ENCODE results near the gene HOXD9. TPM values are rescaled to one million over a fixed set of nuclear protein-coding genes. Genes with fewer than 3 reads are reported as not detected.

The HOXD9 gene
- total RNA-seq = not detected in 2 replicates

- DNase-seq (ENCODE audit: low read depth) = no peak
- TF ChIP-seq, protein P1, sequence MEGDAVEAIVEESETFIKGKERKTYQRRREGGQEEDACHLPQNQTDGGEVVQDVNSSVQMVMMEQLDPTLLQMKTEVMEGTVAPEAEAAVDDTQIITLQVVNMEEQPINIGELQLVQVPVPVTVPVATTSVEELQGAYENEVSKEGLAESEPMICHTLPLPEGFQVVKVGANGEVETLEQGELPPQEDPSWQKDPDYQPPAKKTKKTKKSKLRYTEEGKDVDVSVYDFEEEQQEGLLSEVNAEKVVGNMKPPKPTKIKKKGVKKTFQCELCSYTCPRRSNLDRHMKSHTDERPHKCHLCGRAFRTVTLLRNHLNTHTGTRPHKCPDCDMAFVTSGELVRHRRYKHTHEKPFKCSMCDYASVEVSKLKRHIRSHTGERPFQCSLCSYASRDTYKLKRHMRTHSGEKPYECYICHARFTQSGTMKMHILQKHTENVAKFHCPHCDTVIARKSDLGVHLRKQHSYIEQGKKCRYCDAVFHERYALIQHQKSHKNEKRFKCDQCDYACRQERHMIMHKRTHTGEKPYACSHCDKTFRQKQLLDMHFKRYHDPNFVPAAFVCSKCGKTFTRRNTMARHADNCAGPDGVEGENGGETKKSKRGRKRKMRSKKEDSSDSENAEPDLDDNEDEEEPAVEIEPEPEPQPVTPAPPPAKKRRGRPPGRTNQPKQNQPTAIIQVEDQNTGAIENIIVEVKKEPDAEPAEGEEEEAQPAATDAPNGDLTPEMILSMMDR (IDR thresholded peaks at IDR 0.05; ENCODE audit: insufficient read depth, low read length, severe bottlenecking) = no peak
- no peak for FAIRE-seq
- no peaks in the 10 kb centered on the region for H3K36me3 ChIP-seq (ENCODE audit: control insufficient read depth, insufficient read depth, low read length)
- H3K27me3 ChIP-seq (ENCODE audit: control insufficient read depth, insufficient read depth, low read length) = peaks cover 73% of the 10 kb centered on the region
- H3K4me3 ChIP-seq (ENCODE audit: low read depth, low read length) = peak within 1 kb of the TSS; percentile 5
Observed at GRCh38 chr2:176122683-176123410, at the start of gene HOXD9. TSS of gene HOXD9 (plus strand) at chr2:176122719. CDS start at chr2:176122769, 50 bp downstream.

DNA sequence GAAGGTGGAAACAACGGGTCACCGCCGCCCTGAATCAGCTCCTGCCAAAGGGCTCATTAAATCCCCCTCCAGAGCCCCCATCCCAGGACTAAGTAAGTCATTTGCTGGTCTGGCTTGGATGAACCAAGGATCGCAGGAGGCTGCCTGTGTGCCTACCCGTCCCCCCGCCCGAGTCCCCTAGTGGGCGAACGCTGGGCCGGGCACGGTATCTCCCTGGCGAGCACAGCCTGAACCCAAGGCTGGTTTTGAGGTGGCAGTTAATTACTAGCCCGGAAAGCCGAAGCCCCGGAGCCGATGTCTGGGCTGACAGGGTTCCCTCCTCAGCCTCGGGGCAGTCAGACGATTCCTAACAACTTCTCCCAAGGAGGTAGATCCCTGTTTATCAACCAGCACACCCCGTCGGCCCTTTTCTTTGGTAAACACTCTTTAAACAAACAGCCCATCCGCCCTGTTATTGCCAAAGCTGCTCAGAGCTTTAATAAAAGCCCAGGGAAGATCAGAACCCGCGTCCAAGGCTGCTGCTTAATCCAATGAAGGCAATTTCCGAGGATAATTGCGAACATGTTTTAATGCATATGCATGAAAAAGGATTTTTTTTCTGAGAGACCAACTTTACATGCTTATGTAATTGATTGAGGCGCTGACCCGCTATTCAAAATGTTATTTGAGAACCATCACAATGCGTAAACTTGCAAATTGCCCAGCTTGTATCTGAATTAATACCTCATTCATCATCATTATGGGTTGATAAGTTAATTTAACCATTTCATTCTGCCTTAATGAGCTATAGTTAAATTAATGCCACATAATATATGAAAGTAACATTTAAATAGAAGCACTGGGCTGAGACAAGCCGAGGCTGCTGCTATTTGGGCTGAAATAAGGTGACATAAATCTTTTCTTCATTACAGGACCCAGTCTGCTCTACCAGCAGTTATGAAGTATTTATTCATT is 49.3 kb upstream of the HOXD9 start:
- no peak overlapping the region for H3K4me3 ChIP-seq (ENCODE audit: low read depth, low read length)
- H3K27me3 ChIP-seq (ENCODE audit: control insufficient read depth, insufficient read depth, low read length) = peaks cover 65% of the 10 kb centered on the region
- TF ChIP-seq, protein P1 (IDR thresholded peaks at IDR 0.05; ENCODE audit: insufficient read depth, low read length, severe bottlenecking) = no peak
- FAIRE-seq (no peak), DNase-seq (ENCODE audit: low read depth) (no peak)
- H3K36me3 ChIP-seq (ENCODE audit: control insufficient read depth, insufficient read depth, low read length) = no peaks in the 10 kb centered on the region

GRCh38 chr2:176074919-176075425 is 47.5 kb upstream of the HOXD9 start:
- no peaks in the 10 kb centered on the region for H3K36me3 ChIP-seq (ENCODE audit: control insufficient read depth, insufficient read depth, low read length)
- no peak for FAIRE-seq
- TF ChIP-seq, protein P1 (IDR thresholded peaks at IDR 0.05; ENCODE audit: insufficient read depth, low read length, severe bottlenecking) = no peak
- peaks cover 68% of the 10 kb centered on the region for H3K27me3 ChIP-seq (ENCODE audit: control insufficient read depth, insufficient read depth, low read length)
- no peak overlapping the region for H3K4me3 ChIP-seq (ENCODE audit: low read depth, low read length)
- DNase-seq (ENCODE audit: low read depth) = no peak

- no peak overlapping the region for H3K4me3 ChIP-seq (ENCODE audit: low read depth, low read length)
- TF ChIP-seq, protein P1 (IDR thresholded peaks at IDR 0.05; ENCODE audit: insufficient read depth, low read length, severe bottlenecking) = no peak
- no peak for DNase-seq (ENCODE audit: low read depth)
- H3K36me3 ChIP-seq (ENCODE audit: control insufficient read depth, insufficient read depth, low read length) = no peaks in the 10 kb centered on the region
- no peak for FAIRE-seq
- peaks cover 67% of the 10 kb centered on the region for H3K27me3 ChIP-seq (ENCODE audit: control insufficient read depth, insufficient read depth, low read length)
Observed at GRCh38 chr2:176075481-176075880, 47.0 kb upstream of the HOXD9 start.

GRCh38 chr2:176076063-176076462 is 46.5 kb upstream of the HOXD9 start:
- DNase-seq (ENCODE audit: low read depth) (no peak), FAIRE-seq (no peak)
- TF ChIP-seq, protein P1 (IDR thresholded peaks at IDR 0.05; ENCODE audit: insufficient read depth, low read length, severe bottlenecking) = no peak
- no peaks in the 10 kb centered on the region for H3K36me3 ChIP-seq (ENCODE audit: control insufficient read depth, insufficient read depth, low read length)
- H3K4me3 ChIP-seq (ENCODE audit: low read depth, low read length) = no peak overlapping the region
- H3K27me3 ChIP-seq (ENCODE audit: control insufficient read depth, insufficient read depth, low read length) = peaks cover 70% of the 10 kb centered on the region
